Endodermal cell (in vitro differentiated cells): Measurements from ENCODE around the gene CLCN7. TPM values are rescaled to one million over a fixed set of nuclear protein-coding genes. Genes with fewer than 3 reads are reported as not detected.

Experiments
- DNase-seq: peaks from one replicate; pipeline ENCODE4 v3.0.0-alpha.2; 2017
- H3K27ac ChIP-seq: 2 replicates; pipeline ENCODE4 v1.5.1; 2013; ENCODE audit warnings: mild to moderate bottlenecking, low read depth, low read length, moderate library complexity
- H3K27me3 ChIP-seq: 2 replicates; pipeline ENCODE4 v1.6.1; 2013; ENCODE audit warnings: mild to moderate bottlenecking, low read length, moderate library complexity; ENCODE audit not compliant: insufficient read depth, control insufficient read depth, poor library complexity, severe bottlenecking
- H3K36me3 ChIP-seq: 2 replicates; pipeline ENCODE4 v1.7.0; 2013; ENCODE audit warnings: mild to moderate bottlenecking, low read length, moderate library complexity; ENCODE audit not compliant: control insufficient read depth, insufficient read depth
- H3K4me1 ChIP-seq: one replicate; pipeline ENCODE4 v1.7.0; 2013; ENCODE audit warnings: low read length; ENCODE audit not compliant: control insufficient read depth, insufficient read depth
- H3K4me3 ChIP-seq: 2 replicates; pipeline ENCODE4 v1.5.1; 2013; ENCODE audit warnings: mild to moderate bottlenecking, low read length, moderate library complexity
- H3K9ac ChIP-seq: 2 replicates; pipeline ENCODE4 v1.6.1; 2013; ENCODE audit warnings: mild to moderate bottlenecking, low read length, moderate library complexity; ENCODE audit not compliant: poor library complexity, severe bottlenecking; ENCODE audit errors: extremely low read depth
- H3K9me3 ChIP-seq: 2 replicates; pipeline ENCODE4 v1.6.1; 2013; ENCODE audit warnings: mild to moderate bottlenecking, low read length, moderate library complexity; ENCODE audit not compliant: control insufficient read depth
- H3K27ac Mint-ChIP-seq: 2 replicates; pipeline ENCODE4 v1.8.0; 2020; ENCODE audit warnings: mixed read lengths
- H3K27me3 Mint-ChIP-seq: 2 replicates; pipeline ENCODE4 v1.8.0; 2021; ENCODE audit warnings: mild to moderate bottlenecking, mixed read lengths; ENCODE audit not compliant: insufficient read depth
- H3K36me3 Mint-ChIP-seq: 2 replicates; pipeline ENCODE4 v1.8.0; 2020; ENCODE audit warnings: low read depth, mixed read lengths
- H3K4me1 Mint-ChIP-seq: 2 replicates; pipeline ENCODE4 v1.8.0; 2020; ENCODE audit warnings: mixed read lengths
- H3K4me3 Mint-ChIP-seq: 2 replicates; pipeline ENCODE4 v1.8.0; 2020; ENCODE audit warnings: mild to moderate bottlenecking, moderate library complexity, mixed read lengths
- H3K9me3 Mint-ChIP-seq: 2 replicates; pipeline ENCODE4 v1.8.0; 2020; ENCODE audit warnings: mild to moderate bottlenecking, mixed read lengths
- CTCF ChIP-seq: fragments of 200-600 bp; sonication (generic); conservative IDR thresholded peaks from 2 replicates; pipeline ENCODE4 v1.5.0; 2021; ENCODE audit warnings: antibody characterized with exemption, mild to moderate bottlenecking
- WGBS, 2 experiments: methylation state at CpG; one replicate each; pipeline versions ENCODE4 v1.1.5 to v1.1.7; 2013; ENCODE audit warnings: missing lambda C conversion rate in 2 of 2, mixed read lengths in 1 of 2; ENCODE audit not compliant: insufficient coverage in 1 of 2, insufficient read length in 1 of 2; 5-methylcytosine and 5-hydroxymethylcytosine counted together
- total RNA-seq, 2 donors: library from RNA; stranded (reverse); fragmentation: NEBNext Ultra II Directional in 1 of 2; extraction: Animal tissue kit (Norgen Biotek cat#: 25700) in 1 of 2; gene quantifications; 2 replicates in 1 of 2; 3 replicates in 1 of 2; pipeline ENCODE4 v1.2.1, GENCODE V29; 2021

CLCN7 gene
- total RNA-seq, 2 donors from 2014 or later: 94.4 to 96.7 TPM

- H3K27me3 Mint-ChIP-seq: no peaks in the 10 kb centered on the region
- no peaks in the 10 kb centered on the region for H3K4me1 Mint-ChIP-seq
- H3K27ac Mint-ChIP-seq: no peak overlapping the region
- H3K27me3 ChIP-seq: no peaks in the 10 kb centered on the region
- no peak for TF ChIP-seq CTCF
- H3K4me3 ChIP-seq: no peak overlapping the region
- WGBS, 2 experiments: 95 to 98% methylated on average over 29 to 36 of the region's 36 CpGs
- H3K4me1 ChIP-seq: peaks cover under 1% of the 10 kb centered on the region
- no peak overlapping the region for H3K9ac ChIP-seq
- H3K9me3 ChIP-seq: no peaks in the 10 kb centered on the region
- no peak overlapping the region for H3K4me3 Mint-ChIP-seq
- no peak overlapping the region for H3K27ac ChIP-seq
- no peak for DNase-seq
- no peaks in the 10 kb centered on the region for H3K9me3 Mint-ChIP-seq
- H3K36me3 ChIP-seq: peaks cover 40% of the 10 kb centered on the region
- peaks cover 35% of the 10 kb centered on the region for H3K36me3 Mint-ChIP-seq
Measured at GRCh38 chr16:1499756-1500464, 25.1 kb upstream of the CLCN7 start.

- Histone ChIP-seq H3K4me3 (no peak overlapping the region), H3K9me3 (no peaks in the 10 kb centered on the region), H3K27ac (no peak overlapping the region), H3K27me3 (no peaks in the 10 kb centered on the region), H3K4me1 (peaks cover 4% of the 10 kb centered on the region), H3K36me3 (peaks cover 46% of the 10 kb centered on the region), H3K9ac (no peak overlapping the region)
- no peak for DNase-seq
- H3K4me1 Mint-ChIP-seq: no peaks in the 10 kb centered on the region
- no peak for TF ChIP-seq CTCF
- H3K27ac Mint-ChIP-seq: no peak overlapping the region
- H3K27me3 Mint-ChIP-seq: no peaks in the 10 kb centered on the region
- no peaks in the 10 kb centered on the region for H3K9me3 Mint-ChIP-seq
- WGBS, 2 experiments: 95 to 96% methylated on average over 28 to 35 of the region's 35 CpGs
- peaks cover 40% of the 10 kb centered on the region for H3K36me3 Mint-ChIP-seq
- no peak overlapping the region for H3K4me3 Mint-ChIP-seq
Measured at GRCh38 chr16:1498899-1499676, 24.3 kb upstream of the CLCN7 start.

GRCh38 chr16:1497014-1497598 lies 22.3 kb upstream of the CLCN7 start:
- H3K9me3 Mint-ChIP-seq: no peaks in the 10 kb centered on the region
- Histone ChIP-seq H3K9ac (no peak overlapping the region), H3K36me3 (peaks cover 34% of the 10 kb centered on the region), H3K9me3 (no peaks in the 10 kb centered on the region), H3K4me3 (no peak overlapping the region), H3K4me1 (peaks cover 9% of the 10 kb centered on the region), H3K27me3 (no peaks in the 10 kb centered on the region), H3K27ac (no peak overlapping the region)
- H3K36me3 Mint-ChIP-seq: peaks cover 28% of the 10 kb centered on the region
- H3K4me1 Mint-ChIP-seq: peaks cover 1% of the 10 kb centered on the region
- TF ChIP-seq CTCF: no peak
- WGBS, 2 experiments: 92 to 93% methylated on average over 16 to 21 of the region's 21 CpGs
- DNase-seq: no peak
- H3K4me3 Mint-ChIP-seq: no peak overlapping the region
- H3K27me3 Mint-ChIP-seq: peaks cover 3% of the 10 kb centered on the region
- no peak overlapping the region for H3K27ac Mint-ChIP-seq
